Fibroblast of lung (primary cell): Measurements from ENCODE around the gene LAMTOR1.

ENCODE experiments used
- EZH2 ChIP-seq: IDR thresholded peaks from 2 replicates; pipeline ENCODE4 v1.5.1; 2012; ENCODE audit warnings: low read length, control low read depth, mild to moderate bottlenecking; ENCODE audit errors: missing control alignments
- TF ChIP-seq, protein P1 (sequence below), 2 donors: IDR thresholded peaks in 1 of 2; conservative IDR thresholded peaks in 1 of 2; 1 replicate in 1 of 2; 2 replicates in 1 of 2; pipeline ENCODE4 v1.5.1; 2011 to 2012; ENCODE audit warnings: low read length in 2 of 2, control low read depth in 1 of 2, inconsistent platforms in 1 of 2, low read depth in 1 of 2, mild to moderate bottlenecking in 1 of 2

DNA sequence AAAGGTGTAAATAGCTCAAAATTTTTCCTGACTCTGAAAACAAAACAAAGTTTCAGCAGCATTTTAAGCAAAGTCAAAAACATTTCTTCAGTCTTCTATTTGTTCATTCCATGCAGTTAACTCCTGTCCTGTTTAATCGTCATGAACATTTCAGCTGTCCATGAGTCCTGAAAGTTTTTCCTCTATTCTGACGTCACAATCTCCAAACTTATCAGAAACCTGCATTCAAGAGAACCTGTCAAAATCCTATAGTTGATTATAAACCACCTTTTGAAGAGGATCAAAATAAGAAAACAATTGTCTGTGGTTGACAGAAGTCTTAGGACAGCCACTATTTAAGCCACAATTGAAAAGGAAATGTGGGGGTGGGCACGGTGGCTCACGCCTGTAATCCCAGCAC, 47.8 kb upstream of the LAMTOR1 start:
- TF ChIP-seq, protein P1, sequence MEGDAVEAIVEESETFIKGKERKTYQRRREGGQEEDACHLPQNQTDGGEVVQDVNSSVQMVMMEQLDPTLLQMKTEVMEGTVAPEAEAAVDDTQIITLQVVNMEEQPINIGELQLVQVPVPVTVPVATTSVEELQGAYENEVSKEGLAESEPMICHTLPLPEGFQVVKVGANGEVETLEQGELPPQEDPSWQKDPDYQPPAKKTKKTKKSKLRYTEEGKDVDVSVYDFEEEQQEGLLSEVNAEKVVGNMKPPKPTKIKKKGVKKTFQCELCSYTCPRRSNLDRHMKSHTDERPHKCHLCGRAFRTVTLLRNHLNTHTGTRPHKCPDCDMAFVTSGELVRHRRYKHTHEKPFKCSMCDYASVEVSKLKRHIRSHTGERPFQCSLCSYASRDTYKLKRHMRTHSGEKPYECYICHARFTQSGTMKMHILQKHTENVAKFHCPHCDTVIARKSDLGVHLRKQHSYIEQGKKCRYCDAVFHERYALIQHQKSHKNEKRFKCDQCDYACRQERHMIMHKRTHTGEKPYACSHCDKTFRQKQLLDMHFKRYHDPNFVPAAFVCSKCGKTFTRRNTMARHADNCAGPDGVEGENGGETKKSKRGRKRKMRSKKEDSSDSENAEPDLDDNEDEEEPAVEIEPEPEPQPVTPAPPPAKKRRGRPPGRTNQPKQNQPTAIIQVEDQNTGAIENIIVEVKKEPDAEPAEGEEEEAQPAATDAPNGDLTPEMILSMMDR (conservative IDR thresholded peaks at IDR 0.05 in 1 of 2, IDR thresholded peaks at IDR 0.05 in 1 of 2; ENCODE audit: low read depth in 1 of 2, low read length in 2 of 2), result no peak
- no peak for TF ChIP-seq EZH2
